Measurements from ENCODE around the gene MYL7. TPM values are rescaled to one million over a fixed set of nuclear protein-coding genes. Genes with fewer than 3 reads are reported as not detected.

Gene MYL7
- total and polyA plus RNA-seq, 2 experiments from 2014 or later = 4.8 TPM; not detected in 1

DNA sequence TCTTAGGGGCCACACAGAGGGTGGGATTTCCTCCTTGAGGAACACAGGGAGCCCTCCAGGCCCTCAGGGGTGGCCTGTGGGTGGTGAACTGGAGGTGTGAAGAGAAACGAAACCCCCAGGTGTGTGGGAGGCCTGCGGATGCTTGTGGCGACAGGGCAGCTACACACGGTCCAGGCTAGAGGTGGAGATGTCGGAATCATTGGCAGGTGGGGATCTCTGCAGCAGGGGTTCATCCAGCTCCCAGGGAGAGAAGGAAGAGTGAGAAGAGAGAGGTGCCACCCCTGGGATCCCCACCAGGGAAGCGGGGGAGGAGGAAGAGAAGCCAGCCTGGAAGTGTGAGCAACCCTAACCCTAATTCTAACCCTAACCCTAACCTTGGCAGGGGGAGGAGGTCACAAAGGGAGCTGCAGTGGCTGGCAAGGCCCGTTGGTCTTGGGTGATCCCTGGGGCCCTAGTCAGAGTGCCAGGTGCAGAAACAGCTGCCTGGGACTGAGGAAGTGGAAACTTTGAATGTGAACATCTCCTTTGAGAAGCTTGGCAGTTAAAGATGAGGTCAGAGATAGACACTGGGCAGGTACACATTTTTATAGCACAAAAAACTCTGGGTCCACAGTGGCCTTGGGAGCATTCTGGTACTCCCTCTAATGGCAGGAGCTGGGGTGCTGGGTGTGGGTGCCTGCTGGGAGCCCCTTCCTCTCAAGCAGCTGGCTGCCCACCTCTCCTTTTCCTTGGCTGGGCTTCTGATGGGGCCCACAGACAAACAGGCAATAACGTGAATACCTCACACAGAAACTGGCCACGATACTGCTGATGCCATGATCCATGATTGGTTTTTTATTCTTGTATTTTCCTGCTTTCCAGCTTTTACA lies 43.8 kb downstream of the MYL7 start:
- Mint-ChIP-seq H3K9me3 (no peaks in the 10 kb centered on the region), H3K27ac (no peak overlapping the region)
- ATAC-seq = no peak

More for the DNA sequence above, 43.8 kb downstream of the MYL7 start:
- Histone ChIP-seq H3K9me2 (ENCODE audit: insufficient read depth) (no peaks in the 10 kb centered on the region), H2AFZ (no peak overlapping the region), H3K4me1 (ENCODE audit: insufficient read depth) (no peaks in the 10 kb centered on the region), H3K4me2 (no peak overlapping the region), H3K4me3 (no peak overlapping the region), H3K27me3 (ENCODE audit: insufficient read depth) (no peaks in the 10 kb centered on the region), H3K79me2 (replicated peaks; ENCODE audit: insufficient read depth) (no peaks in the 10 kb centered on the region), H3K36me3 (ENCODE audit: insufficient read depth) (no peaks in the 10 kb centered on the region), H4K20me1 (replicated peaks; ENCODE audit: insufficient read depth) (no peaks in the 10 kb centered on the region), H3K27ac (ENCODE audit: low read depth) (no peak overlapping the region), H3F3A (replicated peaks; ENCODE audit: low read depth) (no peaks in the 10 kb centered on the region)
- TF ChIP-seq, protein P1, sequence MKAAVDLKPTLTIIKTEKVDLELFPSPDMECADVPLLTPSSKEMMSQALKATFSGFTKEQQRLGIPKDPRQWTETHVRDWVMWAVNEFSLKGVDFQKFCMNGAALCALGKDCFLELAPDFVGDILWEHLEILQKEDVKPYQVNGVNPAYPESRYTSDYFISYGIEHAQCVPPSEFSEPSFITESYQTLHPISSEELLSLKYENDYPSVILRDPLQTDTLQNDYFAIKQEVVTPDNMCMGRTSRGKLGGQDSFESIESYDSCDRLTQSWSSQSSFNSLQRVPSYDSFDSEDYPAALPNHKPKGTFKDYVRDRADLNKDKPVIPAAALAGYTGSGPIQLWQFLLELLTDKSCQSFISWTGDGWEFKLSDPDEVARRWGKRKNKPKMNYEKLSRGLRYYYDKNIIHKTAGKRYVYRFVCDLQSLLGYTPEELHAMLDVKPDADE (IDR thresholded peaks at IDR 0.05) = no peak
- TF ChIP-seq, protein P2, sequence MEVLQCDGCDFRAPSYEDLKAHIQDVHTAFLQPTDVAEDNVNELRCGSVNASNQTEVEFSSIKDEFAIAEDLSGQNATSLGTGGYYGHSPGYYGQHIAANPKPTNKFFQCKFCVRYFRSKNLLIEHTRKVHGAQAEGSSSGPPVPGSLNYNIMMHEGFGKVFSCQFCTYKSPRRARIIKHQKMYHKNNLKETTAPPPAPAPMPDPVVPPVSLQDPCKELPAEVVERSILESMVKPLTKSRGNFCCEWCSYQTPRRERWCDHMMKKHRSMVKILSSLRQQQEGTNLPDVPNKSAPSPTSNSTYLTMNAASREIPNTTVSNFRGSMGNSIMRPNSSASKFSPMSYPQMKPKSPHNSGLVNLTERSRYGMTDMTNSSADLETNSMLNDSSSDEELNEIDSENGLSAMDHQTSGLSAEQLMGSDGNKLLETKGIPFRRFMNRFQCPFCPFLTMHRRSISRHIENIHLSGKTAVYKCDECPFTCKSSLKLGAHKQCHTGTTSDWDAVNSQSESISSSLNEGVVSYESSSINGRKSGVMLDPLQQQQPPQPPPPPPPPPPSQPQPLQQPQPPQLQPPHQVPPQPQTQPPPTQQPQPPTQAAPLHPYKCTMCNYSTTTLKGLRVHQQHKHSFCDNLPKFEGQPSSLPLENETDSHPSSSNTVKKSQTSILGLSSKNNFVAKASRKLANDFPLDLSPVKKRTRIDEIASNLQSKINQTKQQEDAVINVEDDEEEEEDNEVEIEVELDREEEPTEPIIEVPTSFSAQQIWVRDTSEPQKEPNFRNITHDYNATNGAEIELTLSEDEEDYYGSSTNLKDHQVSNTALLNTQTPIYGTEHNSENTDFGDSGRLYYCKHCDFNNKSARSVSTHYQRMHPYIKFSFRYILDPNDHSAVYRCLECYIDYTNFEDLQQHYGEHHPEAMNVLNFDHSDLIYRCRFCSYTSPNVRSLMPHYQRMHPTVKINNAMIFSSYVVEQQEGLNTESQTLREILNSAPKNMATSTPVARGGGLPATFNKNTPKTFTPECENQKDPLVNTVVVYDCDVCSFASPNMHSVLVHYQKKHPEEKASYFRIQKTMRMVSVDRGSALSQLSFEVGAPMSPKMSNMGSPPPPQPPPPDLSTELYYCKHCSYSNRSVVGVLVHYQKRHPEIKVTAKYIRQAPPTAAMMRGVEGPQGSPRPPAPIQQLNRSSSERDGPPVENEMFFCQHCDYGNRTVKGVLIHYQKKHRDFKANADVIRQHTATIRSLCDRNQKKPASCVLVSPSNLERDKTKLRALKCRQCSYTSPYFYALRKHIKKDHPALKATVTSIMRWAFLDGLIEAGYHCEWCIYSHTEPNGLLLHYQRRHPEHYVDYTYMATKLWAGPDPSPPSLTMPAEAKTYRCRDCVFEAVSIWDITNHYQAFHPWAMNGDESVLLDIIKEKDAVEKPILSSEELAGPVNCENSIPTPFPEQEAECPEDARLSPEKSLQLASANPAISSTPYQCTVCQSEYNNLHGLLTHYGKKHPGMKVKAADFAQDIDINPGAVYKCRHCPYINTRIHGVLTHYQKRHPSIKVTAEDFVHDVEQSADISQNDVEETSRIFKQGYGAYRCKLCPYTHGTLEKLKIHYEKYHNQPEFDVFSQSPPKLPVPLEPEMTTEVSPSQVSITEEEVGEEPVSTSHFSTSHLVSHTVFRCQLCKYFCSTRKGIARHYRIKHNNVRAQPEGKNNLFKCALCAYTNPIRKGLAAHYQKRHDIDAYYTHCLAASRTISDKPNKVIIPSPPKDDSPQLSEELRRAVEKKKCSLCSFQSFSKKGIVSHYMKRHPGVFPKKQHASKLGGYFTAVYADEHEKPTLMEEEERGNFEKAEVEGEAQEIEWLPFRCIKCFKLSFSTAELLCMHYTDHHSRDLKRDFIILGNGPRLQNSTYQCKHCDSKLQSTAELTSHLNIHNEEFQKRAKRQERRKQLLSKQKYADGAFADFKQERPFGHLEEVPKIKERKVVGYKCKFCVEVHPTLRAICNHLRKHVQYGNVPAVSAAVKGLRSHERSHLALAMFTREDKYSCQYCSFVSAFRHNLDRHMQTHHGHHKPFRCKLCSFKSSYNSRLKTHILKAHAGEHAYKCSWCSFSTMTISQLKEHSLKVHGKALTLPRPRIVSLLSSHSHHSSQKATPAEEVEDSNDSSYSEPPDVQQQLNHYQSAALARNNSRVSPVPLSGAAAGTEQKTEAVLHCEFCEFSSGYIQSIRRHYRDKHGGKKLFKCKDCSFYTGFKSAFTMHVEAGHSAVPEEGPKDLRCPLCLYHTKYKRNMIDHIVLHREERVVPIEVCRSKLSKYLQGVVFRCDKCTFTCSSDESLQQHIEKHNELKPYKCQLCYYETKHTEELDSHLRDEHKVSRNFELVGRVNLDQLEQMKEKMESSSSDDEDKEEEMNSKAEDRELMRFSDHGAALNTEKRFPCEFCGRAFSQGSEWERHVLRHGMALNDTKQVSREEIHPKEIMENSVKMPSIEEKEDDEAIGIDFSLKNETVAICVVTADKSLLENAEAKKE (CRISPR knock-in tag; IDR thresholded peaks at IDR 0.05) = no peak
- no peak for TF ChIP-seq STAT1 (IDR thresholded peaks at IDR 0.05; ENCODE audit: unreplicated experiment)
- TF ChIP-seq JUNB (IDR thresholded peaks at IDR 0.05; ENCODE audit: unreplicated experiment) = no peak
- no peak for TF ChIP-seq ZNF331 (CRISPR knock-in tag; IDR thresholded peaks at IDR 0.05; ENCODE audit: low read depth)
- TF ChIP-seq EZH2 (IDR thresholded peaks at IDR 0.05; ENCODE audit: low read depth, unreplicated experiment) = no peak
- peaks cover 11% of the 10 kb centered on the region for H3K4me1 Mint-ChIP-seq
- no peak overlapping the region for H3K4me3 Mint-ChIP-seq
- DNase-seq (ENCODE audit: low spot score) = no peak
- no peaks in the 10 kb centered on the region for H3K36me3 Mint-ChIP-seq (ENCODE audit: low read depth)
- peaks cover 17% of the 10 kb centered on the region for H3K27me3 Mint-ChIP-seq (ENCODE audit: insufficient read depth, low read depth, poor library complexity)
